H1 (cell line): ENCODE results near the gene EIF4A3. TPM values are rescaled to one million over a fixed set of nuclear protein-coding genes. Genes with fewer than 3 reads are reported as not detected.
A peak's percentile ranks its signal among the peaks of the same experiment; 100 is the strongest.

Experiments
- ASH2L ChIP-seq: fragments of 200-600, 300-600 bp; sonication (generic); IDR thresholded peaks from one replicate; pipeline ENCODE4 v1.7.1; 2017; ENCODE audit warnings: low read length
- CHD2 ChIP-seq: IDR thresholded peaks from 2 replicates; pipeline ENCODE4 v1.6.1; 2012; ENCODE audit warnings: low read length, improper control_type of control experiment
- CREB1 ChIP-seq: IDR thresholded peaks from 2 replicates; pipeline ENCODE4 v1.6.1; 2012; ENCODE audit warnings: inconsistent platforms
- EGR1 ChIP-seq: IDR thresholded peaks from 2 replicates; pipeline ENCODE4 v1.6.1; 2011; ENCODE audit warnings: low read depth, low read length, borderline replicate concordance
- EP300 ChIP-seq, 2 experiments: IDR thresholded peaks; 1 replicate in 1 of 2; 2 replicates in 1 of 2; pipeline ENCODE4 v1.6.1; 2011 to 2012; ENCODE audit warnings: low read depth in 2 of 2, low read length in 2 of 2, mild to moderate bottlenecking in 2 of 2, borderline replicate concordance in 1 of 2, inconsistent platforms in 1 of 2, moderate library complexity in 1 of 2
- NRF1 ChIP-seq: IDR thresholded peaks from 2 replicates; pipeline ENCODE4 v1.6.1; 2011; ENCODE audit warnings: mild to moderate bottlenecking, low read depth, low read length, improper control_type of control experiment
- PHF8 ChIP-seq: fragments of 200-600 bp; sonication (generic); conservative IDR thresholded peaks from 2 replicates; pipeline ENCODE4 v1.7.1; 2012; ENCODE audit warnings: low read depth, mild to moderate bottlenecking, inconsistent platforms, low read length, moderate library complexity
- POLR2A ChIP-seq, 2 experiments: IDR thresholded peaks; 1 replicate in 1 of 2; 2 replicates in 1 of 2; pipeline ENCODE4 v1.6.1; 2011; ENCODE audit warnings: low read depth in 2 of 2, low read length in 2 of 2, mild to moderate bottlenecking in 2 of 2; ENCODE audit errors: control extremely low read depth in 1 of 2
- POLR2AphosphoS5 ChIP-seq: IDR thresholded peaks from 2 replicates; pipeline ENCODE4 v1.6.1; 2011; ENCODE audit warnings: low read depth, low read length
- RAD21 ChIP-seq, 2 experiments: IDR thresholded peaks in 1 of 2; conservative IDR thresholded peaks in 1 of 2; 2 replicates each; pipeline ENCODE4 v1.6.1; 2011; ENCODE audit warnings: low read depth in 2 of 2, low read length in 2 of 2, improper control_type of control experiment in 1 of 2, inconsistent platforms in 1 of 2, mild to moderate bottlenecking in 1 of 2, moderate library complexity in 1 of 2
- SIN3A ChIP-seq, 2 experiments: IDR thresholded peaks in 1 of 2; conservative IDR thresholded peaks in 1 of 2; 2 replicates each; pipeline ENCODE4 v1.6.1; 2011 to 2012; ENCODE audit warnings: low read length in 2 of 2, improper control_type of control experiment in 1 of 2, low read depth in 1 of 2, mild to moderate bottlenecking in 1 of 2
- TAF1 ChIP-seq: IDR thresholded peaks from 2 replicates; pipeline ENCODE4 v1.6.1; 2011; ENCODE audit warnings: mild to moderate bottlenecking, low read depth, low read length
- TBP ChIP-seq: IDR thresholded peaks from 2 replicates; pipeline ENCODE4 v1.6.1; 2011; ENCODE audit warnings: low read depth, low read length, improper control_type of control experiment
- TCF12 ChIP-seq: IDR thresholded peaks from 2 replicates; pipeline ENCODE4 v1.6.1; 2011; ENCODE audit warnings: low read depth, mild to moderate bottlenecking, low read length
- polyA plus RNA-seq, 7 experiments: library from polyadenylated mRNA; depleted of rRNA in 3 of 7; stranded (reverse) in 5 of 7; unstranded in 2 of 7; fragments of >200 nt in 5 of 7; fragments of 200-250 nt in 2 of 7; gene quantifications; 1 replicate in 5 of 7; 2 replicates in 1 of 7; 4 replicates in 1 of 7; pipeline versions ENCODE4 v1.2.1 to v1.2.3, GENCODE V29; 2011 to 2013; ENCODE audit warnings: missing spikeins in 2 of 7, mixed read lengths in 2 of 7
- total RNA-seq: library from RNA; stranded (reverse); fragmentation: NEBNext Ultra II Directional; extraction: Animal tissue kit (Norgen Biotek cat#: 25700); gene quantifications from 2 replicates; pipeline ENCODE4 v1.2.1, GENCODE V29; 2021

The EIF4A3 gene
- total and polyA plus RNA-seq, 2 of the 8 experiments (the other 6 are each of a cell fraction or from before 2014, with no cell fraction given), result 142 to 146 TPM

- TF ChIP-seq ASH2L, result peak; percentile 69
- 0 out of 2 replicates have a peak, but pooled peaks have one; percentile 8 for TF ChIP-seq NRF1
- no peak for TF ChIP-seq EGR1
- TF ChIP-seq CHD2, result peak; percentile 98
- no peak for TF ChIP-seq EP300 (IDR thresholded peaks at IDR 0.05; ENCODE audit: borderline replicate concordance in 1 of 2, low read depth in 2 of 2, low read length in 2 of 2)
- peak; percentile 69 for TF ChIP-seq PHF8
- no peak for TF ChIP-seq TCF12
- peak; percentile 55 to 74 for TF ChIP-seq POLR2A (IDR thresholded peaks at IDR 0.05; ENCODE audit: control extremely low read depth in 1 of 2, low read depth in 2 of 2, low read length in 2 of 2)
- peak; percentile 75 for TF ChIP-seq TAF1
- TF ChIP-seq POLR2AphosphoS5, result peak; percentile 86; the same call in 1 of the 2 replicates
- peak; percentile 87 for TF ChIP-seq TBP
- TF ChIP-seq CREB1, result peak; percentile 93
- peak; percentile 14 to 24; a peak in 2 of 4 replicates for TF ChIP-seq RAD21 (IDR thresholded peaks at IDR 0.05 in 1 of 2, conservative IDR thresholded peaks at IDR 0.05 in 1 of 2; ENCODE audit: low read depth in 2 of 2, low read length in 2 of 2)
- peak in 1 of 2 experiments; percentile 13; a peak in 1 of 4 replicates for TF ChIP-seq SIN3A (conservative IDR thresholded peaks at IDR 0.05 in 1 of 2, IDR thresholded peaks at IDR 0.05 in 1 of 2; ENCODE audit: low read depth in 1 of 2, low read length in 2 of 2)
Measured at GRCh38 chr17:80147035-80147822, at the start of gene EIF4A3 (continued).
